Measurements from ENCODE around the gene RPS4Y1.

RPS4Y1 gene

GRCh38 chrY:2907356-2907755, 66.0 kb downstream of the RPS4Y1 start:
- Histone ChIP-seq H3K4me3 (no peak overlapping the region), H3K27ac (no peak overlapping the region)
- DNase-seq (ENCODE audit: low spot score), result no peak
- no peak for TF ChIP-seq CTCF (IDR thresholded peaks at IDR 0.05)

- DNase-seq (ENCODE audit: low spot score), result no peak
- no peak overlapping the region for H3K4me3 ChIP-seq
- H3K27ac ChIP-seq, result no peak overlapping the region
- no peak for TF ChIP-seq CTCF (IDR thresholded peaks at IDR 0.05)
Observed at GRCh38 chrY:2913066-2913815, 71.8 kb downstream of the RPS4Y1 start.
